ENCODE data around the gene FCRL5. TPM values are rescaled to one million over a fixed set of nuclear protein-coding genes. Genes with fewer than 3 reads are reported as not detected.

Gene FCRL5
- total RNA-seq, 6 experiments from 2014 or later: not detected

DNA sequence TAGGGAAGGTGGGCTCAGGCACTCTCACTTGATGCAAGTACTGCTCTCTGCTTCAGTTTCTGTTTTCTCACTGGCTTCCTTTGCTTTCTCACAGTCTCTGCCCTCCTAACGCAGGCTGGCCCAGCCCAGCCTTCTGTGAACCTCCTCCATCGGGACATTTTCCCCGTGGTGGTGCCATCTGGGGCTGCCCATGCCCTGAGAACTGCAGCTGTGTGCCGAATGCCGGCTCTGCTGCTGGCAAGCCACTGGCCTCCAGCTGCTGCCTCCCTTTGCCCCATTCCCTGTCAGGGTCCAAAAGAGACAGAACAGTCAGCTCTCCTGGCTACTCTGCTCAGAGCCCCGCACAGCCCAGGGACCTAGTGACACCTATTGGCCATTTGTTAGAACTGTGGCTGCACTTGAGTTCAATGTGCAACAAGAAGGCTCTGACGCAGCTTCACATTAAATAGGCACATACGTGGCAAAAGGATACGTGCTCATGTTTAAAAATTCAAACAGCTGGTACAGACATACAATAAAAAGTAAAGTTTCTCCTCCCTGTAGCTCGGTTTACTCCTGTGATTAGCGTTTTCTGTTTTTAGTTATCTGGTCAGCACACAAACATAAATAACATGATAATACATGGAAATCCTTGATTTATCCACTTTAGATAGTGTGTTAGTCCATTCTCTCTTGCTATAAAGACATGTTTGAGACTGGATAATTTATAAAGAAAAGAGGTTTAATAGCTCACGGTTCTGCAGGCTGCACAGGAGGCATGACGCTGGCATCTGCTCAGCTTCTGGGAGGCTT is 46.6 kb downstream of the FCRL5 start:
- peak; percentile 81 for TF ChIP-seq CTCF (IDR thresholded peaks at IDR 0.05)
- DNase-seq: peak; percentile 72
- H3K36me3 Mint-ChIP-seq (ENCODE audit: low read depth): no peaks in the 10 kb centered on the region
- peak overlapping the region; percentile 37; the same call in 1 of the 2 replicates for H3K4me3 Mint-ChIP-seq
- no peaks in the 10 kb centered on the region for H3K4me1 Mint-ChIP-seq (ENCODE audit: low read depth)
- H3K9me3 Mint-ChIP-seq: no peaks in the 10 kb centered on the region
- no peak overlapping the region for H3K27ac Mint-ChIP-seq
- peaks cover 3% of the 10 kb centered on the region for H3K27me3 Mint-ChIP-seq (ENCODE audit: insufficient read depth)

GRCh38 chr1:157504646-157505045 is 47.7 kb downstream of the FCRL5 start:
- no peak for DNase-seq
- H3K9me3 Mint-ChIP-seq: no peaks in the 10 kb centered on the region
- H3K27ac Mint-ChIP-seq: no peak overlapping the region
- TF ChIP-seq CTCF (IDR thresholded peaks at IDR 0.05): no peak
- peaks cover 5% of the 10 kb centered on the region for H3K27me3 Mint-ChIP-seq (ENCODE audit: insufficient read depth)
- no peaks in the 10 kb centered on the region for H3K4me1 Mint-ChIP-seq (ENCODE audit: low read depth)
- no peak overlapping the region for H3K4me3 Mint-ChIP-seq
- no peaks in the 10 kb centered on the region for H3K36me3 Mint-ChIP-seq (ENCODE audit: low read depth)

- no peak overlapping the region for H3K27ac Mint-ChIP-seq
- no peaks in the 10 kb centered on the region for H3K4me1 Mint-ChIP-seq (ENCODE audit: low read depth)
- no peak overlapping the region for H3K4me3 Mint-ChIP-seq
Measured at GRCh38 chr1:157499521-157499920, 52.8 kb downstream of the FCRL5 start.

GRCh38 chr1:157498736-157499090 is 53.6 kb downstream of the FCRL5 start:
- Mint-ChIP-seq H3K4me3 (no peak overlapping the region), H3K36me3 (ENCODE audit: low read depth) (no peaks in the 10 kb centered on the region), H3K27ac (no peak overlapping the region), H3K9me3 (no peaks in the 10 kb centered on the region), H3K4me1 (ENCODE audit: low read depth) (peaks cover 1% of the 10 kb centered on the region; the same call in 1 of the 2 replicates), H3K27me3 (ENCODE audit: insufficient read depth) (peaks cover 18% of the 10 kb centered on the region)
- DNase-seq: no peak
- no peak for TF ChIP-seq CTCF (IDR thresholded peaks at IDR 0.05)

More at GRCh38 chr1:157499521-157499920, 52.8 kb downstream of the FCRL5 start:
- no peak for DNase-seq
- no peaks in the 10 kb centered on the region for H3K9me3 Mint-ChIP-seq
- TF ChIP-seq CTCF (IDR thresholded peaks at IDR 0.05): no peak
- peaks cover 16% of the 10 kb centered on the region for H3K27me3 Mint-ChIP-seq (ENCODE audit: insufficient read depth)
- H3K36me3 Mint-ChIP-seq (ENCODE audit: low read depth): no peaks in the 10 kb centered on the region

GRCh38 chr1:157497987-157498735 is 54.2 kb downstream of the FCRL5 start:
- Mint-ChIP-seq H3K4me3 (no peak overlapping the region), H3K4me1 (ENCODE audit: low read depth) (peaks cover 7% of the 10 kb centered on the region; the same call in 1 of the 2 replicates), H3K9me3 (no peaks in the 10 kb centered on the region), H3K27ac (no peak overlapping the region), H3K27me3 (ENCODE audit: insufficient read depth) (peaks cover 18% of the 10 kb centered on the region), H3K36me3 (ENCODE audit: low read depth) (no peaks in the 10 kb centered on the region)
- TF ChIP-seq CTCF (IDR thresholded peaks at IDR 0.05): no peak
- no peak for DNase-seq

All from HFFc6 (cell line).